ENCODE measurements around the gene PDGFA.

Gene PDGFA

DNA sequence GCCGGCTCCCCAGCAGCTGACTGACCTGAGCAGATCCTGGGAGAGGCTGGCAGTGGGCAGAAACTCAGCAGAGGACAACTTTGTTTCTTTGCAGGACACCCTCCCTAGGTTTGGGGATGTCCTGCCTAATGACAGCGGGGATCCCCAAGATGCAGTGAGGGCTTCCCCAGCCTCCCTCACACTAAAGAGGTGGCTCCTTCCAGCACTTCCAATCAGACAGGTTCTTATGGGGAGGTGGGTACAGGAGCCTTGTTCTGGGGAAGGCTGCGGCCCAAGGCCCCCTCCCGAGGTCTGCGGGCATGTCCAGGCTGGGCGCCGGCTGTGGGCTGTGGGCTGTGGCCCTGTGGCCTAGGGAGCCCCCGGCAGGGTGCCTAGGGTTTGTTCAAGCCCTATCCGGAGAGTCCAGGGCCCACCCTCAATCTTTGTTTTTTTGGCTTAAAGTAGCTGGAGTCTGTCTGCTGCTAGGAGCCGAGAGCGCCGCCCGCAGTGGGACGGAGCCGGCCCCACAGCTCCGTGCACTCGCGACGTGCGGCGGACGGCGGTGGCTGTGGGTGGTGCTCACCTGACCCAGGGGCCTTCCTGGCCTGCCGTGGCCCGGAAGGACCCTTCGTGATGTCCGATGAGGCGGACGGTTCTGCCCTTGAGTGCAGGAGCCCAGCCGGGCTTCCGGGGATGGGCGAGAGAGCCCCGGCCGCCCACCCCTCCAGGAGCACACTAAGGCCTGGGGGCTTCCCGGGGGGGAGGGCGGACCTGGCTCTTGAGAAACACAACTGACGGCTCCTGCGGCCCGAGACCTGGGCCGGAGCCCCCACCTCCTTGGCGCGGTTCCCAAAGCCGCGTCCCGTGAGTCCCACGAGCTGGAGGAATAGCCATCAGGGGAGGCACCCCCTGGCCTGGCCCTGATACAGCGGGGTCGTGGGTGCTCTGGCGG is 57.2 kb downstream of the PDGFA start:
- H3K4me3 ChIP-seq (ENCODE audit: low read depth, low read length), result no peak overlapping the region
- in situ Hi-C loops (cut with HindIII; ENCODE audit: low sequenced_read_pairs), result no loop called here
- no peak for DNase-seq (ENCODE audit: low read depth, low spot score)
- TF ChIP-seq, protein P1, sequence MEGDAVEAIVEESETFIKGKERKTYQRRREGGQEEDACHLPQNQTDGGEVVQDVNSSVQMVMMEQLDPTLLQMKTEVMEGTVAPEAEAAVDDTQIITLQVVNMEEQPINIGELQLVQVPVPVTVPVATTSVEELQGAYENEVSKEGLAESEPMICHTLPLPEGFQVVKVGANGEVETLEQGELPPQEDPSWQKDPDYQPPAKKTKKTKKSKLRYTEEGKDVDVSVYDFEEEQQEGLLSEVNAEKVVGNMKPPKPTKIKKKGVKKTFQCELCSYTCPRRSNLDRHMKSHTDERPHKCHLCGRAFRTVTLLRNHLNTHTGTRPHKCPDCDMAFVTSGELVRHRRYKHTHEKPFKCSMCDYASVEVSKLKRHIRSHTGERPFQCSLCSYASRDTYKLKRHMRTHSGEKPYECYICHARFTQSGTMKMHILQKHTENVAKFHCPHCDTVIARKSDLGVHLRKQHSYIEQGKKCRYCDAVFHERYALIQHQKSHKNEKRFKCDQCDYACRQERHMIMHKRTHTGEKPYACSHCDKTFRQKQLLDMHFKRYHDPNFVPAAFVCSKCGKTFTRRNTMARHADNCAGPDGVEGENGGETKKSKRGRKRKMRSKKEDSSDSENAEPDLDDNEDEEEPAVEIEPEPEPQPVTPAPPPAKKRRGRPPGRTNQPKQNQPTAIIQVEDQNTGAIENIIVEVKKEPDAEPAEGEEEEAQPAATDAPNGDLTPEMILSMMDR (IDR thresholded peaks at IDR 0.05; ENCODE audit: low read depth, low read length), result no peak

DNA sequence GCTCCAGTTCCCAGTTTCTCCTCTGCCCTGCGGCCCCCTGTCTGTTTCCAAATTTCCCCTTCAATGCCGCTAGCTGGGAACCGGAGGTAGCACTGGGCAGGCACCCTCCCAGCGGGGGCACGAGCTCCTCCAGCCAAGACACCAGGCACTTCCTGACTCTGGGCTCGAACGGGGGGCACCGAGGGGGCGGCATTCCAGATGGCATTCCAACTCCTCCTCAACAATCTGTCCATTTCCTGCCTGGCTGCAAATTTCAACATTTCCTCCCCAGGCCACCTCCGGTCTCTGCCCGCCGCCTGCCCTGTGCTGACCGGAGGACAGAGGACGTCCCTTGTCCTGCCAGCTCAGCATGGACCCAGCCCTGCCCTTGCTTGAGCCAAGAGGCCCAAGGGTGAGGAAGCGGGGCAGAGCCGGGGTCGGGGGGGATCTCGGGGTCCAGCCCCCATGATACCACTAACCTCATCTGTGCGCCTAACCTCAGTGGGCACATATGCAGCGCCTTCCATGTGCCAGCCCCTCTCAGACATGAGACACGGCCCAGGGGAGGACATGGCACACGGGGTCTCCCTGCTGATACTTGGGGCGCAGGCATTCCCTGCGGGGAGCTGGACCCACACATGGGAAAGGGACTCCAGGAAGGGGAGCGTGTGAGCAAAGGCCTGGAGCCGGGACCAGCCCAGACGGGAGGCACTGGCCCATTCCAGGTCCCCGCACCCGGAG is 58.0 kb downstream of the PDGFA start:
- in situ Hi-C loops (cut with HindIII; ENCODE audit: low sequenced_read_pairs), result no loop called here
- TF ChIP-seq, protein P1 (IDR thresholded peaks at IDR 0.05; ENCODE audit: low read depth, low read length), result no peak
- H3K4me3 ChIP-seq (ENCODE audit: low read depth, low read length), result no peak overlapping the region
- no peak for DNase-seq (ENCODE audit: low read depth, low spot score)

DNA sequence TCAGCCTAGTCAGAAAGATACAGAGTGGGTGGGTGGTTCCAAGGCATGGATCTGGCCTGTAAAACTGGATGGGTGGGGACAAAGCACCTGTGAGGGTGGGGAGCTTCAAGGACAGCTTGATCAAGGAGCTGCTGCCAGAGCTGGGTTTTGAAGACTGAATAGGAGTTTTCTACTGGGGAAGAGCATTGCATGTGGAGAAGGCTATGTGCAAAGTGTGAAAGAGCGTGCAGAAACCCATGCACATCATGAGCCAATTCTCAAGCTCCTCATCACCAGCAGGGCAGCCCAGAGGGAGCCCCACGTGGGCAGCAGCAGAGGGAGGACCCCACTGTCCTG is 58.6 kb downstream of the PDGFA start:
- DNase-seq (ENCODE audit: low read depth, low spot score), result no peak
- in situ Hi-C loops (cut with HindIII; ENCODE audit: low sequenced_read_pairs), result no loop called here
- TF ChIP-seq, protein P1 (IDR thresholded peaks at IDR 0.05; ENCODE audit: low read depth, low read length), result no peak
- no peak overlapping the region for H3K4me3 ChIP-seq (ENCODE audit: low read depth, low read length)

GRCh38 chr7:460374-461116 is 59.1 kb downstream of the PDGFA start:
- DNase-seq (ENCODE audit: low read depth, low spot score), result no peak
- TF ChIP-seq, protein P1 (IDR thresholded peaks at IDR 0.05; ENCODE audit: low read depth, low read length), result no peak
- H3K4me3 ChIP-seq (ENCODE audit: low read depth, low read length), result no peak overlapping the region
- in situ Hi-C loops (cut with HindIII; ENCODE audit: low sequenced_read_pairs), result no loop called here

- TF ChIP-seq, protein P1 (IDR thresholded peaks at IDR 0.05; ENCODE audit: low read depth, low read length), result no peak
- H3K4me3 ChIP-seq (ENCODE audit: low read depth, low read length), result no peak overlapping the region
- DNase-seq (ENCODE audit: low read depth, low spot score), result no peak
- in situ Hi-C loops (cut with HindIII; ENCODE audit: low sequenced_read_pairs), result no loop called here
Observed at GRCh38 chr7:459584-460373, 59.9 kb downstream of the PDGFA start.

Data from astrocyte of the spinal cord (primary cell).